ENCODE data around the gene LARP4. TPM values are rescaled to one million over a fixed set of nuclear protein-coding genes. Genes with fewer than 3 reads are reported as not detected.

LARP4 gene
- total and polyA plus RNA-seq, 2 experiments from 2014 or later: 17.4 to 30.9 TPM

GRCh38 chr12:50353869-50354593, 46.7 kb upstream of the LARP4 start:
- no peak for DNase-seq
- Histone ChIP-seq H3K4me3 (no peak overlapping the region), H4K20me1 (ENCODE audit: insufficient read depth) (no peaks in the 10 kb centered on the region), H3K4me2 (ENCODE audit: unreplicated experiment) (peak overlapping the region; percentile 3), H3K9me3 (ENCODE audit: low read depth) (no peaks in the 10 kb centered on the region), H3K9me2 (ENCODE audit: insufficient read depth) (no peaks in the 10 kb centered on the region), H2AFZ (peak overlapping the region; percentile 62), H3K36me3 (ENCODE audit: low read depth) (no peaks in the 10 kb centered on the region), H3K27me3 (replicated peaks; ENCODE audit: insufficient read depth) (no peaks in the 10 kb centered on the region), H3K4me1 (ENCODE audit: insufficient read depth) (no peaks in the 10 kb centered on the region; the same call in 1 of the 2 replicates), H3K79me2 (ENCODE audit: insufficient read depth) (no peaks in the 10 kb centered on the region), H3K27ac (no peak overlapping the region), H3F3A (ENCODE audit: insufficient read depth) (0 out of 2 replicates have a peak, but pooled peaks cover 3% of the 10 kb centered on the region), H3K9ac (no peak overlapping the region)
- 92 to 96% methylated on average over 3 of the region's 3 CpGs for WGBS, 2 experiments (ENCODE audit: low coverage in 1 of 2, low lambda C conversion rate in 2 of 2, missing lambda C conversion rate in 2 of 2)
- in situ Hi-C loops (cut with MboI): no loop called here
- TF ChIP-seq EZH2 (IDR thresholded peaks at IDR 0.05; ENCODE audit: insufficient read depth, poor library complexity, severe bottlenecking): no peak
- TF ChIP-seq EZH2phosphoT487 (IDR thresholded peaks at IDR 0.05; ENCODE audit: insufficient read depth, low read depth): no peak

- H3K4me1 ChIP-seq (ENCODE audit: insufficient read depth): peaks cover 5% of the 10 kb centered on the region; the same call in 1 of the 2 replicates
- H3K27ac ChIP-seq: no peak overlapping the region
- H3K4me3 ChIP-seq: no peak overlapping the region
- in situ Hi-C loops (cut with MboI): no loop called here
- H3K27me3 ChIP-seq (replicated peaks; ENCODE audit: insufficient read depth): no peaks in the 10 kb centered on the region
- H3F3A ChIP-seq (ENCODE audit: insufficient read depth): 0 out of 2 replicates have a peak, but pooled peaks cover 3% of the 10 kb centered on the region
- DNase-seq: no peak
- H3K79me2 ChIP-seq (ENCODE audit: insufficient read depth): no peaks in the 10 kb centered on the region
- H2AFZ ChIP-seq: no peak overlapping the region
- TF ChIP-seq EZH2 (IDR thresholded peaks at IDR 0.05; ENCODE audit: insufficient read depth, poor library complexity, severe bottlenecking) (no peak), EZH2phosphoT487 (IDR thresholded peaks at IDR 0.05; ENCODE audit: insufficient read depth, low read depth) (no peak)
- no peaks in the 10 kb centered on the region for H3K9me2 ChIP-seq (ENCODE audit: insufficient read depth)
- 65 to 75% methylated on average over 2 of the region's 2 CpGs for WGBS, 2 experiments (ENCODE audit: low coverage in 1 of 2, low lambda C conversion rate in 2 of 2, missing lambda C conversion rate in 2 of 2)
- H4K20me1 ChIP-seq (ENCODE audit: insufficient read depth): no peaks in the 10 kb centered on the region
- no peak overlapping the region for H3K4me2 ChIP-seq (ENCODE audit: unreplicated experiment)
- H3K9me3 ChIP-seq (ENCODE audit: low read depth): no peaks in the 10 kb centered on the region
- no peak overlapping the region for H3K9ac ChIP-seq
- no peaks in the 10 kb centered on the region for H3K36me3 ChIP-seq (ENCODE audit: low read depth)
Measured at GRCh38 chr12:50354908-50355307, 45.8 kb upstream of the LARP4 start.

GRCh38 chr12:50355365-50355764, 45.3 kb upstream of the LARP4 start:
- DNase-seq: no peak
- WGBS, 2 experiments (ENCODE audit: low coverage in 1 of 2, low lambda C conversion rate in 2 of 2, missing lambda C conversion rate in 2 of 2): 94 to 96% methylated on average over 4 of the region's 4 CpGs
- H3K9ac ChIP-seq: no peak overlapping the region
- peaks cover 6% of the 10 kb centered on the region; the same call in 1 of the 2 replicates for H3K4me1 ChIP-seq (ENCODE audit: insufficient read depth)
- no peaks in the 10 kb centered on the region for H3K36me3 ChIP-seq (ENCODE audit: low read depth)
- 0 out of 2 replicates have a peak, but pooled peaks cover 3% of the 10 kb centered on the region for H3F3A ChIP-seq (ENCODE audit: insufficient read depth)
- H3K4me3 ChIP-seq: no peak overlapping the region
- no peak overlapping the region for H3K27ac ChIP-seq
- no peak overlapping the region for H2AFZ ChIP-seq
- H3K79me2 ChIP-seq (ENCODE audit: insufficient read depth): no peaks in the 10 kb centered on the region
- TF ChIP-seq EZH2 (IDR thresholded peaks at IDR 0.05; ENCODE audit: insufficient read depth, poor library complexity, severe bottlenecking) (no peak), EZH2phosphoT487 (IDR thresholded peaks at IDR 0.05; ENCODE audit: insufficient read depth, low read depth) (no peak)
- H4K20me1 ChIP-seq (ENCODE audit: insufficient read depth): no peaks in the 10 kb centered on the region
- in situ Hi-C loops (cut with MboI): no loop called here
- no peaks in the 10 kb centered on the region for H3K9me3 ChIP-seq (ENCODE audit: low read depth)
- no peaks in the 10 kb centered on the region for H3K9me2 ChIP-seq (ENCODE audit: insufficient read depth)
- H3K27me3 ChIP-seq (replicated peaks; ENCODE audit: insufficient read depth): no peaks in the 10 kb centered on the region
- no peak overlapping the region for H3K4me2 ChIP-seq (ENCODE audit: unreplicated experiment)

- H3K9ac ChIP-seq: no peak overlapping the region
- no peak overlapping the region for H3K27ac ChIP-seq
- DNase-seq: no peak
- no peaks in the 10 kb centered on the region for H3K27me3 ChIP-seq (replicated peaks; ENCODE audit: insufficient read depth)
- H3K9me3 ChIP-seq (ENCODE audit: low read depth): no peaks in the 10 kb centered on the region
- peaks cover 6% of the 10 kb centered on the region; the same call in 1 of the 2 replicates for H3K4me1 ChIP-seq (ENCODE audit: insufficient read depth)
- TF ChIP-seq EZH2 (IDR thresholded peaks at IDR 0.05; ENCODE audit: insufficient read depth, poor library complexity, severe bottlenecking) (no peak), EZH2phosphoT487 (IDR thresholded peaks at IDR 0.05; ENCODE audit: insufficient read depth, low read depth) (no peak)
- no peaks in the 10 kb centered on the region for H3K79me2 ChIP-seq (ENCODE audit: insufficient read depth)
- no peak overlapping the region for H3K4me2 ChIP-seq (ENCODE audit: unreplicated experiment)
- H3K9me2 ChIP-seq (ENCODE audit: insufficient read depth): no peaks in the 10 kb centered on the region
- in situ Hi-C loops (cut with MboI): no loop called here
- no peaks in the 10 kb centered on the region for H3K36me3 ChIP-seq (ENCODE audit: low read depth)
- 91 to 100% methylated on average over 3 to 4 of the region's 4 CpGs for WGBS, 2 experiments (ENCODE audit: low coverage in 1 of 2, low lambda C conversion rate in 2 of 2, missing lambda C conversion rate in 2 of 2)
- no peaks in the 10 kb centered on the region for H3F3A ChIP-seq (ENCODE audit: insufficient read depth)
- H4K20me1 ChIP-seq (ENCODE audit: insufficient read depth): no peaks in the 10 kb centered on the region
- 0 out of 2 replicates have a peak overlapping the region, but pooled peaks have one; percentile 9 for H2AFZ ChIP-seq
- no peak overlapping the region for H3K4me3 ChIP-seq
Measured at GRCh38 chr12:50362671-50363070, 38.0 kb upstream of the LARP4 start.

All from GM23248 (cell line).